HG02763 (cell line): ENCODE results near the gene KLF6.
"Not testable (repeated sequence)": the region's sequence is repeated elsewhere in the genome, so short reads cannot be mapped to it uniquely, and the experiment has no call there.

Experiments
- ATAC-seq: cut with Tn5 transposase; IDR thresholded peaks from one replicate; pipeline ENCODE4 v1.9.1; 2021; ENCODE audit warnings: mild to moderate bottlenecking, moderate library complexity; ENCODE audit not compliant: unreplicated experiment

The KLF6 gene

DNA sequence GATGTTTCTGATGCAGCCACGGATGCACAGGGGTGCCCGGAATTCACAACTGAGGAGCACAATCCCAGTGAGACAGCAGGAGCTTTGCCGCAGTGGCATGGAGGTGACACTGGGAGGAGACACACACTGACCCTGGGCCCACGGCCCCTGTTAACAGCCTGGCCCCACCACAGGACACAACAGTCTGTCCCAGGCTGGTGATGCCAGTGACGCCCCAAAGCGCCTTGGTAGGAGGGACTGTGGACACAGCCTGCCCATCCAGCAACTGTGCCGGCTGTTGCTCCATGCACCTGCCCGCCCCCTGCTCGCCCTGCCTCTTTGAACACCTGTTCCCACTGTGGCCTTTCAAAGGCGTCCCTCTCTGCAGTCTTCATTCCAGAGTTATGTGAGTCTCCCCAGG lies 49.8 kb downstream of the KLF6 start:
- ATAC-seq = no peak

DNA sequence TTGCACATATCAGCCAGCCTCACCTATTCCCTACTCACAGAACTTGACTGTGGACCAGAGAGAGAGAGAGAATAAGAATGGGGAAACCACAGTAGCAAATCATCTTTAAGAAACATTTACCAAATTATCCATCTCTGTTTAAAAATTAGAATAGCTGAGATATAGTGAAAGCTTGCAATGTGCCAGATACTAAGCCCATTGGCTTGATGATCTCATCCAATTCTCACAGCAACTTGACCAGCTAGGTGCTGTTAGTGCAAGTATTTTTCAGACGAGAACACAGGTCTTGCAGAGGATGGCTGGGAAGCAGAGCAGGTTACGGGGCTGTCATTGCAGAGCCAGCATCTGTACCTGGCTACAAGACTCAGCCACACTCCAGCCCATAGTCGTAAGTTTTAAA lies 50.9 kb downstream of the KLF6 start:
- ATAC-seq = no peak

DNA sequence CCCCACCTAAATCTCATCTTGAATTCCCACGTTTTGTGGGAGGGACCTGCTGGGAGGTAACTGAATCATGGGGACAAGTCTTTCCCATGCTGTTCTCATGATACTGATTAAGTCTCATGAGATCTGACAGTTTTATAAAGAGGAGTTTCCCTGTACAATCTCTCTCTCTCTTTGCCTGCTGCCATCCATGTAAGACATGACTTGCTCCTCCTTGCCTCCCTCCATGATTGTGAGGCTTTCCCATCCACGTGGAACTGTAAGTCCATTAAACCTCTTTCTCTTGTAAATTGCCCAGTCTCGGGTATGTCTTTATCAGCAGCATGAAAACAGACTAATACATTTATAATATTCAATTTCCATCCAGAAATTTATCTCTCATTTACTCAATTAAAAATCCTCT lies 52.8 kb downstream of the KLF6 start:
- ATAC-seq = not testable (repeated sequence)

DNA sequence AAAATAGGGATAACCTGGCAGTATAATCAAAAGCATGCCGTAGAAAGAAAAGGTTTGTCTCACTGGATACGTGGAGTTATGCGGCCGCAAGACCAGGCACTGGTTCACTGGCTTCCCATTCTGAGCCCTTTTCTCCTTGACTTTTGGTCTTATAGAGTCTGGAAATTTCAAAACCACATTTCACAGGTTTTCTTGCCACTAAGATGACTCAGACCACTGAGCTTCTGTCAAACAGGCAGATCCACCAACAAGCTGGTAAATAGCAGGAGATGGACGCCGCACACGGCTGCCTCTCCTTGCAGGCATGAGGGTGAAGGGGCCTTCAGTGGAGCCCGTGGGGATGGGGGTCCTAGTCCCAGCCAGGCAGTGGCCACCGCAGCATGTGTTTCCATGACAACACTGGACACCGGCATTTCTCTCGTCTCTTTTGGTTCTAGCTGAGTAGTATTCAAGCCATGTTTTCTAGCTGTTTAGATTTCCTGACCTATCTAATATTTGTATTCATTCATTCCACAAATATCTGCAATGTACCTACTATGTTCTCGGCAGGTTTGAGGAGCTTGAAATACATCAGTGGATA lies 55.5 kb downstream of the KLF6 start:
- ATAC-seq = no peak

DNA sequence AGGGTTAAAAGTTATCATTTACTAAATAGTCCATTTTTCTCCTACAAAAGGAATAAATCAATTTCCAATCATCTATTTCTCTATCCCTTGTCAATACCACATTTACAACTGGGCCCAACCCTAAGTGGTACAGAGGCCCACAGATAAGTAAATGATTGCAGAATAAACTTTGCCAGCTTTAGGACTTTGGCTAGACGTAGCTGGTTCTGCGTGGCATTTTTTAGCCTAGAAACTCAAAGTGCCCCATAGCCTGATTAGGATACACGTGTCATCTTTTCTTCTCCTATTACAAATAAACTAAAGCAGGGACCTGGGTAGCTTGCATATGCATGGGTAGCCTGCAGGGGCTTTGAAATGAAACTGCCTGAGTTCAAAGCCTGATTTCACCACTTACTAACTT lies 56.4 kb downstream of the KLF6 start:
- ATAC-seq = no peak

DNA sequence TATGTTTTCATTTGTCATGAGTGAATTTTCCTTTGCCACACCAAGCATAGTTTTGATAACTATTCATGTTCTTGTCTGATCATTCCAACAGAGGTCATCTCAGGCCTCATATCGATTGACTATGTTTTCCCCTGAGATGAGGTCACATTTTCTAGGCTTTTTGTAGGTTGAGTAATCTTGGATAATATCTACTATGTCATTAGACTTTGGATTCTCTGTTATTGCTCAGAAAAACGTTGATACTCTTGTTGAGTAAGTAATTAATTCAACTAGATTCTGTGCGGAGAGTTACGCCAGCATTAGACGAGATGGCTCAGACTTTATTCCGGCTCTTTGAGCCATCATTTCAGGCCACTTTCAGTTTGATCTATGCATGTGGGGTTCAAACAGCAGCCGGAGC lies 57.7 kb downstream of the KLF6 start:
- no peak for ATAC-seq
